ENCODE measurements around the gene IQSEC3.
"Not testable (repeated sequence)": the region's sequence is repeated elsewhere in the genome, so short reads cannot be mapped to it uniquely, and the experiment has no call there.

Gene IQSEC3

DNA sequence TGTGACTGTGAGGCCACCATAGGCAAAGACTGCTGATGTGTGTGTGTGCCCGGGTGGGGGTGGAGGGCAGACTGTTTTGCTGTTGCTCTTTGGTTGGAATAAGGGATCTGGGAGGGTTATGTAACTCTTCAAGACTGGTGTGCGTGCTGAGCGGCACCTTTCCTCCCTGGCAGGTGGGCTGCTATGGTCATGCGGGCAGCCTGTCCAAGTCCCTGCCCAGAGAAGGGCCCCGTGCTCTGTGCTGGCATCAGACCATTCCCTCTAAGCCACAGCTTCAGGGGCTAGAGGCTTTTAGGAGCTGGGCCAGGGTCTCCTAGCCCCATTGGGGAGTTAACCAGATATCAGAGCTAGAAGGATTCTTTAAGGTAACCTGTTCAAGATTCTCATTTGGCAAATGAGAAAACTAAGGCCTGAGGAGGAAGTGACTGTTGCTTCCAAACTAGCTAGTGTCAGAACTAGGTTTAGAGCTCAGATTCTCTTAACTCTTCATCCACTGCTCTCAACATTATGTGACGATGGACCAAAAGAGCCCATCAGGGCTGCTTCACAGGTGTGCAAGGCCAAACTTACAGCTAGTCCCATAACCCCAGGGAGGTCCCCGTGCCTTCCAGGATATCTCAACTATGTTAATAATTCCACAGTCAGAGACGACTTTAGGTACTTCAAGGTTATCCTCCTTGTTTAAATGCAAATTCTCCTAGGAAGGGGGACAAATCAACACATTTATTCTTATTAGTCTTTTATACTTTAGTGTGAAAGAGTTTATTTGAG, 8.0 kb downstream of the IQSEC3 start:
- DNase-seq (ENCODE audit: low read depth in 1 of 2, low spot score in 1 of 2); in situ Hi-C loops (cut with HindIII; ENCODE audit: low pct_unique_long_range_greater_than_20kb, low sequenced_read_pairs): not testable (repeated sequence)

DNA sequence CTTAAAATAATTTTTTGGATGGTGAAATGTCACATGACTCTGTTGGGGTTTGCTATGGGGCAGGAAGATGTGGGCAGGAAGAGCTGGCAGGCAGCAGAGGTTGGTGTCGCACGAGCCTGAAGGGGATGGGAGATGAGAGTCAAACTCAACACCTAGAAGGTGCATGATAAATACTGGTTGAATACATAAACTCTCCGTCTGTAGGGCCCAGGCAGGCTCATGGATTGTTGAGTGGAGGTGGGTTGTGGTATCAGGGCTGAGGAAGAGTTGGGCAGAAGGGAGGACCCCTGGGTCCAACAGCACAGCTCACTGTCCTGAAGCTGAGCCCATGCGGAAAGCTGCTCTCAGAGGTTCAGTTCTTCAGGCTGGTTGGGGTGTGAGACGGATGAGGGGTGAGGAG, 9.0 kb downstream of the IQSEC3 start:
- in situ Hi-C loops (cut with HindIII; ENCODE audit: low pct_unique_long_range_greater_than_20kb, low sequenced_read_pairs), result not testable (repeated sequence)

DNA sequence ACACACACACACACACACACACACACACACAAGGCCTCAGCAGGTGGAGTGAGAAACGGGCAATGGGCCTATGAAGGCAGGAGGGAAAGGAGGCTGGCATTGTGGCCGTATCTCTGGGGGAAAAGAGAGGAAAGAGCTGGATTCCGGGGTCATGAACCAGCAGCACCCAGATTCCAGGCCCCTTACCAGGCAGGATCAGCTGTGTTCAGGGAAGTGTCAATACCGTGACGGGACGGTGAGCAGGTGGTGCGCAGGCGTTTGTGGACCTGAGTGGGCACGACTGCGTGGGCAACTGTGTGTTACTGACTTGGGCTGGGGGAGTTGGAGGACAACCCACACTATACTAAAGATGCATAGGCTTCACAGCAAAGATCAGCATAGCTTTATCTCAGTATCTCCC, 9.5 kb downstream of the IQSEC3 start:
- in situ Hi-C loops (cut with HindIII; ENCODE audit: low pct_unique_long_range_greater_than_20kb, low sequenced_read_pairs); DNase-seq (ENCODE audit: low read depth in 1 of 2, low spot score in 1 of 2): not testable (repeated sequence)

More for the DNA sequence above, 9.0 kb downstream of the IQSEC3 start:
- not testable (repeated sequence) for DNase-seq (ENCODE audit: low read depth in 1 of 2, low spot score in 1 of 2)

DNA sequence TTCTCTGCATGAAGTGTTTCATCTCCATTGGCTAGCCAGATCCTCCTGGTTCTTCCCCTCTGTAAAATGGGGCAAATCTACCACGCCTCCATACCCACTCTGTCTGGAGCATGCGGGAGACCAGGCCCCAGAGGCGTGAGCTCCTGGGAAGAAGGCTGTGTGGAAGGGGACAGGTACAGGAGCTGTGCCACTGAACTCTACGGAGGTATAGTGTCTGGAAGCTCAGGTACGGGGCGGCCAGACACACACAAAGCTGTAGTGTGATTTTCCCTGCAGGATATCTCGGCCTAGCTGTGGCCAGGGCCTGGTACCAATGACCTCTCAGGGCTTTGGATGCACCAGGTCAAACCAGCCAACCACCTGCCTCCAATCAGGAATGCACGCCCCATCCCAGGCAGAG, 10.0 kb downstream of the IQSEC3 start:
- DNase-seq (ENCODE audit: low read depth in 1 of 2, low spot score in 1 of 2); in situ Hi-C loops (cut with HindIII; ENCODE audit: low pct_unique_long_range_greater_than_20kb, low sequenced_read_pairs): not testable (repeated sequence)

DNA sequence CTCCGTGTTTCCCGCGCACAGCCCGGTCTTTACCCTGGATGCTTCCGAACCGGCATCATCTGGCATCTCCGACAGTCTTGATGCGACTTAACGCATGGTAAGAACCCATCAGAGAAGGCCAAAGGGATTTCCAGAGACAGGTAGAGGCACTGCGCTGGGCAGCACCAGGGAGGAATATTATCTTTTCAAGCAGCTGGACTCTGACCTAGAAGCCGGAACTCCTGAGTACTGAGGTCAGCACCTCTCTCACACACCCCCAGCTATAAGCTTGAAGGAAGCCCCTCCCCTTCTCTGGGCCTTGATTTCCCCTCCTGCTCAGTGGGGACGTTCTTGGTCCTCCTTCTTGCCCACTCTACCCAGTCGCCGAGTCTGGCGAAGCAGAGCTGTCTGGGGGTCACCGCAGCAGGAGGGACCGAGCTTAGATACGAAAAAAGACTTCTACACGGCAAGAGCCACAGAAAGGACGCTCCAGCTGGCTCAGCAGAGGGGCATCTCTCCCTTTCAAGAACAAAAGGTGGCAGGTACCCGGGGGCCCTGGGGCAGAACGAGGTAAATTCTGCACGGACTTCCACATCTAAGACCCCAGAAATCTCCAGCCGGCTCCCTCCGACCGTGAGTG, 10.6 kb downstream of the IQSEC3 start:
- in situ Hi-C loops (cut with HindIII; ENCODE audit: low pct_unique_long_range_greater_than_20kb, low sequenced_read_pairs); DNase-seq (ENCODE audit: low read depth in 1 of 2, low spot score in 1 of 2): not testable (repeated sequence)

DNA sequence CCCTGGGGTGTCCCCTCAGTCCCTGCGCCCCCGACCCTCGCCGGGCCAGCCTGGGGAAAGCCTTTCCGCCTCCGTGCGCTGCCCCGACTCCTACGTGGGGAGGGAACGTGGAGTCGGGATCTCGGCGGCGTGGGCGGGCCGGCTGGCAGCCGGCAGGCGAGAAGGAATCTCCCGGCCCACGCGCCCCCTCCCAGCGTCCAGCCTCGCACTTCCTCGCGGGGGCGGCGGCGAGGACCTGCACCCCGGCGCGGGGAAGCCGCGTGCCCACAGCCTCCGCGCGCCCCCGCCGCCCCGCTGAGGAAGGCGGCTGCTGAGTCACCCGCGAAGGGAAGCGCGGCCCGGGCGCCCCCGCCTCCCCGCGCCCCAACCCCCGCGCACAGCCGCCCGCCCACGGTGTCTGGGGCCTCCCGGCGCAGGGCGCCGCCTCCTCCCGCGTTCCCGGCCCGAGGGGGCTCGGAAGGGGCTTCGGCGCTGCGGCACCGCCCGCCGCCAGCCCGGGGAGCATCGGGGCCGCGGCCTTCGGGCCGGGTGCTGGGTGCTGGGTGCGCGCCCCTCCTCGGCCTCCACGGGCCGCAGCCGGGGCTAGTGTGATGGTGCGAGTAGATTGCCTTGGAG, 11.3 kb downstream of the IQSEC3 start:
- DNase-seq (ENCODE audit: low read depth in 1 of 2, low spot score in 1 of 2); in situ Hi-C loops (cut with HindIII; ENCODE audit: low pct_unique_long_range_greater_than_20kb, low sequenced_read_pairs): not testable (repeated sequence)

DNA sequence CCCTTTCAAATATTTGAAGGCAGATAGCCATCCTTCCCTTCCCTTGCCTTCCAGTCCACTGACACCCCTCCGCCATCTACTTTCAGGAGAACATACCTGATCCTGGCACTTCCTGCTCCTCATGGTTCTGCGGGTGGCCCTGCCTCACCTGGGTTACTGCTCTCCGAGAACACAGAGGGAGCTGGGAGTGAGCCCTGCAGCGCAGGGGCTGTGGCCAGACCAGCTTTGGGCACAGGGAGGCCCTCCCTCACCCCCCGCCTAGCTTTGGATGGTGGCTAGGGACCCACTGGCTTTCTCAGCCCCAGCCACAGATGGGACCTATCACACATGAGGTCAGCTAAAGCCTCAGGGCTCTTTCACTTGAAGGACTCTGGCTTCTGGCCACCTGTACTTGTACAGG, 12.4 kb downstream of the IQSEC3 start:
- TF ChIP-seq JUND (IDR thresholded peaks at IDR 0.05; ENCODE audit: low read depth), result no peak
- DNase-seq (ENCODE audit: low read depth in 1 of 2, low spot score in 1 of 2), result no peak
- in situ Hi-C loops (cut with HindIII; ENCODE audit: low pct_unique_long_range_greater_than_20kb, low sequenced_read_pairs), result no loop called here

DNA sequence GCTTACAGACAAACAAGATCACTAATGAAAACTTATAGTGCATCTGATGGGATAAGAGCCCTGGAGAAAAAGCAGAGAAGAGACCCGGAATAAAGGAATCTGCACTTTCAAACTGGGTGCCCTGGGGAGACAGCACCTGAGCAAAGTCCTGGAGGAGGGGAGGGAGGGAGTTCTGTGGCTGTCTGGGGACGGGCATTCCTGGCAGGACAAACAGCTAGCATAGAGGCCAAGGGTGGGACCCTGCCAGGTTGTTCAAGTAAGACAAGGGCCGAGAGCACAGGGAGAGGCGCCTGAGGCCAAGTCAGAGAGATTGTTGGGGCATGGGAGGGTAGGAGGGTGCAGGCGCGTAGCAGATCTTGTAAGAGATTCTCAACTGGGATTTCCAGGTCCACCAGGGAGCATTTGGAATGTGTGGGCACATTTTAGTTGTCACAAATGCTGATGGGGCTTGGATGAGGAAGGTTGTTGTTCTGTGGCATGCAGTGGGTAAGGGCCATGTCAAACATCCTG, 14.2 kb downstream of the IQSEC3 start:
- TF ChIP-seq JUND (IDR thresholded peaks at IDR 0.05; ENCODE audit: low read depth), result no peak
- DNase-seq (ENCODE audit: low read depth in 1 of 2, low spot score in 1 of 2), result no peak
- in situ Hi-C loops (cut with HindIII; ENCODE audit: low pct_unique_long_range_greater_than_20kb, low sequenced_read_pairs), result no loop called here

DNA sequence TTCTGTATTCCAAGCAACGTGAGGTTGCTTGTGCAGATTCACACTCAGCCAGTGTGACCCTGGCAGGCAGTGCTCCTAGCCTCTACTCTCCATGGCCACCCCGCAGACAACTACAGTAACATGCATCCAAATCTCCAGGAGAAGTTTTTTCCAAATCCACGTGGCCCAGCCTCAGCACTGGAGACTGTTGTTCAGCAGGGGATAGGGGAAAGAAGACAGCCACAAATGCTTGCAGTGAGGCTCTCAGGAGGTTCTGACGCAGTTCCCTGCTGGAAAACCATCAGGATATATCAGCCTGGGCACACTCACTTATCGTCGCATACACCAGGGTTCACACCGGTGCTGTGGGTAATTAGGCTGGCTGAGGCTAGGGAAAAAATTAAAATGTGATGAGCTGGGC, 16.2 kb downstream of the IQSEC3 start:
- no peak for TF ChIP-seq JUND (IDR thresholded peaks at IDR 0.05; ENCODE audit: low read depth)
- no peak for DNase-seq (ENCODE audit: low read depth in 1 of 2, low spot score in 1 of 2)
- in situ Hi-C loops (cut with HindIII; ENCODE audit: low pct_unique_long_range_greater_than_20kb, low sequenced_read_pairs), result no loop called here

DNA sequence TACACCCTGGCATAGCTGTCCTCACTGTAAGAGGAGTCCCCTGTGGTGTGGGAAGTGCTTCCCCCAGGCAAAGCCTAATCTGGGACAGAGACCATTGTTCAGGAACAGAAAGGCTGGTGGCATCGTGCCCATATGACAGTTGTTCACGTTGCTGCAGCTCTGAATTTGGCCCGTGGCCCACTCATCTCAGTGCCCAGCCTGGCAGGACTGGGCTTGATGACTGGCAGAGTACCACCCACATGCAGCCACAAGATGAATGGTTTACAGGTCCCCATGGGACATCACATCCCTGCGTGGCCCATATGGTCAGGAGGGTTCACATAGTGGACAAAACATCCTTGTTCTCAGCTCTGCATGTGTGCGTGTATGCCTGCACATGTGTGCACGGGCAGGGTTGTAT, 17.5 kb downstream of the IQSEC3 start:
- TF ChIP-seq JUND (IDR thresholded peaks at IDR 0.05; ENCODE audit: low read depth), result no peak
- no peak for DNase-seq (ENCODE audit: low read depth in 1 of 2, low spot score in 1 of 2)
- in situ Hi-C loops (cut with HindIII; ENCODE audit: low pct_unique_long_range_greater_than_20kb, low sequenced_read_pairs), result no loop called here

DNA sequence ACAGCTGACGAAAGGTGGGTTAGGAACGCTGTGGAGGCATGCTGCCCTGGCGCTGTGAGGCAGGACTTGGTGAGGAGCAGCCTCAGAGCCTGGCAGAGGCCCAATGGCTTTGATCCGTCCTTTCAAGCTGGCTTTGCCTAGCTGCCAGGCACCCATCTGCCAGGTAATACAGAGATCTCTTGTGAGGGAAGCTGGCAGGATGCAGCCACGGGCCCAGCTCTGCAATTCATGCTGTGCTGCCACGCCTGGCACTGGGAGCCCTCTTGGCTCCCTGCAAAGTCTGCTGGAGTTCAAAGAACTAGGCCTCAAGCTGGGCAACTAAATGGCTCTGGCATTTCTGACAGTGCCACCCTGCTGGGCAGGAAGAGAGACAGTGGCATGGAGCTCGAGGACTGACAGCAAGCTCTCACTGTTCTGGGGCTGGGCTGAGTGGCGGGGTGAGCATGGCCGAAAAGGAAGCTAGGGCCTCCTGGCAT, 18.7 kb downstream of the IQSEC3 start:
- DNase-seq (ENCODE audit: low read depth in 1 of 2, low spot score in 1 of 2), result no peak
- in situ Hi-C loops (cut with HindIII; ENCODE audit: low pct_unique_long_range_greater_than_20kb, low sequenced_read_pairs), result no loop called here
- TF ChIP-seq JUND (IDR thresholded peaks at IDR 0.05; ENCODE audit: low read depth), result no peak

DNA sequence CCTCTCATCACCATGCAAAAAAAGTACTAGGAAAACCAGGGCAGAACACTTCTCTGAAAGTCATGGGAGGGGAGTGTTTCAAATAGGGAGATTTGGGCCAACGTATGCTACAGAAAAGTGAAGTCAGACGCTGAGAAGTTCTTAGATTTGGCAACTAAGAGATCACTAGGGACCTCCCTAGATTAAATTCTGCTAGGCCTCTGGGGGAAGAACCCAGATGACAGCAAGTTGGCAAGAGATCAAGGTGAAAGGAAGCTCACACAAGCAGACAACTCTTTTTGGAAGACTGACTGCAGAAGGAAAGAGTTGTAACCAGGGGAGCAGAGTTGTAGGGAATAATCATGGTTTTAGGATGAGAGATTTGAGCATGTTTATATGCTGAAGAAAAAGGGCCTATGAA, 20.7 kb downstream of the IQSEC3 start:
- no peak for DNase-seq (ENCODE audit: low read depth in 1 of 2, low spot score in 1 of 2)
- in situ Hi-C loops (cut with HindIII; ENCODE audit: low pct_unique_long_range_greater_than_20kb, low sequenced_read_pairs), result no loop called here
- no peak for TF ChIP-seq JUND (IDR thresholded peaks at IDR 0.05; ENCODE audit: low read depth)

DNA sequence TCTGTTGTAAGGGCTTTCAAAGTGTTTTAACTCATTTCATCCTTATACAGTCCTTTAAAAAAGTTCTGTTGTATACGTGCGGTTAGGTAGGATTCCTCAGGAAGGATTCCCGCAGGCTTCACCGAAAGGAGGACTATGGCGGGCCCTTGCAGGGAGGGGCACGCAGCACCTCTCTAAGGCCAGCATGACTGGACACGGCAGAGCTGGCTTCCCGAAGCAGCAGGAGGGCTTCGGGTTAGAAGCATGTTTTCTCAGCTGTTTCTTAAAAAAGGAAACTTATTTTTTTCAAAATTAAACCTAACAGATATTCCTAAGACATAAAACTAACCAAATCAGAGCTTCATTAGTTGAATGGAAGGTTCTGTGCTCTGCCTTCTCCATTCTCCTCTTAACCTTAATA, 21.3 kb downstream of the IQSEC3 start:
- TF ChIP-seq JUND (IDR thresholded peaks at IDR 0.05; ENCODE audit: low read depth), result no peak
- in situ Hi-C loops (cut with HindIII; ENCODE audit: low pct_unique_long_range_greater_than_20kb, low sequenced_read_pairs), result no loop called here
- DNase-seq (ENCODE audit: low read depth in 1 of 2, low spot score in 1 of 2), result no peak
